Activated naive CD4-positive, alpha-beta T cell treated with anti-CD3 and anti-CD28 coated beads, Interleukin-2, amount 10 ng/mL, durations not matched to agents 7 days and 5 days (primary cell): ENCODE measurements around the gene FOXE3.
"Not testable (repeated sequence)": the region's sequence is repeated elsewhere in the genome, so short reads cannot be mapped to it uniquely, and the experiment has no call there.

Source experiments
- CTCF ChIA-PET: fragments of 350-600 bp; sonication (Branson Sonifier 250); formaldehyde crosslinking; loops from one replicate; lab custom pipeline; 2021; ENCODE audit warnings: antibody characterized with exemption; lab: Charles Lee
- DNase-seq: peaks from one replicate; pipeline ENCODE4 v3.0.0-alpha.2; 2020
- H3K27ac Mint-ChIP-seq: one replicate; pipeline ENCODE4 v1.8.0; 2021; ENCODE audit warnings: mild to moderate bottlenecking, moderate library complexity, mixed read lengths
- H3K27me3 Mint-ChIP-seq: one replicate; pipeline ENCODE4 v1.8.0; 2021; ENCODE audit warnings: mild to moderate bottlenecking, mixed read lengths
- H3K36me3 Mint-ChIP-seq: one replicate; pipeline ENCODE4 v1.8.0; 2021; ENCODE audit warnings: mixed read lengths
- H3K4me1 Mint-ChIP-seq: one replicate; pipeline ENCODE4 v1.8.0; 2021; ENCODE audit warnings: mixed read lengths
- H3K4me3 Mint-ChIP-seq: one replicate; pipeline ENCODE4 v1.8.0; 2021; ENCODE audit warnings: mild to moderate bottlenecking, moderate library complexity, mixed read lengths
- H3K9me3 Mint-ChIP-seq: one replicate; pipeline ENCODE4 v1.8.0; 2021; ENCODE audit warnings: mixed read lengths

The FOXE3 gene

GRCh38 chr1:47442202-47442601 is 26.1 kb downstream of the FOXE3 start:
- Mint-ChIP-seq H3K27me3 (peaks cover 9% of the 10 kb centered on the region), H3K27ac (no peak overlapping the region), H3K4me1 (peaks cover 19% of the 10 kb centered on the region), H3K36me3 (peaks cover 6% of the 10 kb centered on the region), H3K4me3 (no peak overlapping the region), H3K9me3 (peaks cover 2% of the 10 kb centered on the region)
- CTCF ChIA-PET: interaction anchor here (0.6 kb wide), 1 partner anchor 447 kb away, joined by 3 read pairs; no protein-coding TSS in a partner anchor
- DNase-seq: no peak

GRCh38 chr1:47442842-47443529 is 26.9 kb downstream of the FOXE3 start:
- Mint-ChIP-seq H3K36me3 (peaks cover 6% of the 10 kb centered on the region), H3K4me3 (no peak overlapping the region), H3K27me3 (peaks cover 9% of the 10 kb centered on the region), H3K27ac (no peak overlapping the region), H3K9me3 (peaks cover 2% of the 10 kb centered on the region), H3K4me1 (peaks cover 19% of the 10 kb centered on the region)
- DNase-seq: no peak
- CTCF ChIA-PET: interaction anchor here (0.6 kb wide), 1 partner anchor 446 kb away, joined by 3 read pairs; no protein-coding TSS in a partner anchor

GRCh38 chr1:47443530-47444296 is 27.6 kb downstream of the FOXE3 start:
- Mint-ChIP-seq H3K27me3 (peaks cover 11% of the 10 kb centered on the region), H3K4me3 (peak overlapping the region; percentile 62), H3K4me1 (peaks cover 16% of the 10 kb centered on the region), H3K36me3 (peaks cover 6% of the 10 kb centered on the region), H3K27ac (peak overlapping the region; percentile 47), H3K9me3 (peaks cover 2% of the 10 kb centered on the region)
- CTCF ChIA-PET: interaction anchor here (1.0 to 1.1 kb wide), 2 partner anchors 8 to 267 kb away, joined by 3 to 8 read pairs; no protein-coding TSS in a partner anchor
- DNase-seq: no peak

- Mint-ChIP-seq H3K36me3 (peaks cover 6% of the 10 kb centered on the region), H3K27ac (peak overlapping the region; percentile 47), H3K9me3 (peaks cover 2% of the 10 kb centered on the region), H3K4me3 (peak overlapping the region; percentile 62), H3K4me1 (peaks cover 16% of the 10 kb centered on the region), H3K27me3 (peaks cover 16% of the 10 kb centered on the region)
- DNase-seq: no peak
- CTCF ChIA-PET: interaction anchor here (1.0 to 1.1 kb wide), 2 partner anchors 8 to 266 kb away, joined by 3 to 8 read pairs; no protein-coding TSS in a partner anchor
Measured at GRCh38 chr1:47444297-47444561, 28.1 kb downstream of the FOXE3 start.

GRCh38 chr1:47444562-47445465 is 28.7 kb downstream of the FOXE3 start:
- Mint-ChIP-seq H3K4me3 (peak overlapping the region; percentile 62), H3K36me3 (peaks cover 6% of the 10 kb centered on the region), H3K4me1 (peaks cover 16% of the 10 kb centered on the region), H3K9me3 (peaks cover 2% of the 10 kb centered on the region), H3K27ac (peak overlapping the region; percentile 47), H3K27me3 (peaks cover 21% of the 10 kb centered on the region)
- DNase-seq: peak; percentile 42
- CTCF ChIA-PET: interaction anchor here (1.0 to 1.1 kb wide), 2 partner anchors 9 to 266 kb away, joined by 3 to 8 read pairs; no protein-coding TSS in a partner anchor

GRCh38 chr1:47445823-47446550 is 29.9 kb downstream of the FOXE3 start:
- CTCF ChIA-PET: no interaction called here
- no peak for DNase-seq
- Mint-ChIP-seq H3K4me1 (peaks cover 16% of the 10 kb centered on the region), H3K27me3 (peaks cover 33% of the 10 kb centered on the region), H3K27ac (no peak overlapping the region), H3K36me3 (peaks cover 6% of the 10 kb centered on the region), H3K4me3 (no peak overlapping the region), H3K9me3 (peaks cover 2% of the 10 kb centered on the region)

- H3K9me3 Mint-ChIP-seq: peaks cover 2% of the 10 kb centered on the region
- peaks cover 6% of the 10 kb centered on the region for H3K36me3 Mint-ChIP-seq
- H3K4me3 Mint-ChIP-seq: no peak overlapping the region
- no peak for DNase-seq
- peaks cover 54% of the 10 kb centered on the region for H3K27me3 Mint-ChIP-seq
- CTCF ChIA-PET: interaction anchor here (1.0 to 3.2 kb wide), 7 partner anchors 11 to 278 kb away, joined by 3 to 23 read pairs (median 13); partner anchors contain the start of gene FOXD2
- H3K4me1 Mint-ChIP-seq: peaks cover 14% of the 10 kb centered on the region
- H3K27ac Mint-ChIP-seq: no peak overlapping the region
Measured at GRCh38 chr1:47448462-47449222, 32.6 kb downstream of the FOXE3 start.

- no peaks in the 10 kb centered on the region for H3K36me3 Mint-ChIP-seq
- H3K9me3 Mint-ChIP-seq: no peaks in the 10 kb centered on the region
- no peak overlapping the region for H3K4me3 Mint-ChIP-seq
- CTCF ChIA-PET: interaction anchor here (1.0 to 3.2 kb wide), 8 partner anchors 10 to 277 kb away, joined by 3 to 23 read pairs (median 12); partner anchors contain the start of gene FOXD2
- peaks cover 56% of the 10 kb centered on the region for H3K27me3 Mint-ChIP-seq
- no peak overlapping the region for H3K27ac Mint-ChIP-seq
- H3K4me1 Mint-ChIP-seq: peaks cover 4% of the 10 kb centered on the region
- no peak for DNase-seq
Measured at GRCh38 chr1:47449822-47450552, 33.9 kb downstream of the FOXE3 start.

- no peaks in the 10 kb centered on the region for H3K36me3 Mint-ChIP-seq
- peaks cover 57% of the 10 kb centered on the region for H3K27me3 Mint-ChIP-seq
- CTCF ChIA-PET: interaction anchor here (1.1 to 3.2 kb wide), 5 partner anchors 10 to 276 kb away, joined by 3 to 17 read pairs (median 13); no protein-coding TSS in a partner anchor
- H3K9me3 Mint-ChIP-seq: no peaks in the 10 kb centered on the region
- no peaks in the 10 kb centered on the region for H3K4me1 Mint-ChIP-seq
- no peak overlapping the region for H3K27ac Mint-ChIP-seq
- DNase-seq: no peak
- H3K4me3 Mint-ChIP-seq: no peak overlapping the region
Measured at GRCh38 chr1:47450606-47451005, 34.5 kb downstream of the FOXE3 start.

- Mint-ChIP-seq H3K4me3 (no peak overlapping the region), H3K27ac (no peak overlapping the region), H3K4me1 (no peaks in the 10 kb centered on the region), H3K36me3 (no peaks in the 10 kb centered on the region), H3K9me3 (no peaks in the 10 kb centered on the region), H3K27me3 (peaks cover 62% of the 10 kb centered on the region)
- DNase-seq: no peak
- CTCF ChIA-PET: interaction anchor here (0.8 to 1.7 kb wide), 3 partner anchors 9 to 257 kb away, joined by 3 to 6 read pairs (median 3); partner anchors contain the start of gene FOXD2
Measured at GRCh38 chr1:47452426-47452825, 36.3 kb downstream of the FOXE3 start.

- H3K27me3 Mint-ChIP-seq: peaks cover 60% of the 10 kb centered on the region
- not testable (repeated sequence) for H3K4me1 Mint-ChIP-seq, H3K9me3 Mint-ChIP-seq, H3K4me3 Mint-ChIP-seq, H3K27ac Mint-ChIP-seq, DNase-seq, H3K36me3 Mint-ChIP-seq
- CTCF ChIA-PET: interaction anchor here (0.6 to 1.7 kb wide), 2 partner anchors 149 to 256 kb away, joined by 3 to 6 read pairs; no protein-coding TSS in a partner anchor
Measured at GRCh38 chr1:47453910-47454309, 37.8 kb downstream of the FOXE3 start.

- no peak overlapping the region for H3K27ac Mint-ChIP-seq
- no peaks in the 10 kb centered on the region for H3K4me1 Mint-ChIP-seq
- CTCF ChIA-PET: interaction anchor here (0.8 kb wide), 1 partner anchor 24 kb away, joined by 3 read pairs; no protein-coding TSS in a partner anchor
- H3K36me3 Mint-ChIP-seq: no peaks in the 10 kb centered on the region
- DNase-seq: no peak
- peaks cover 57% of the 10 kb centered on the region for H3K27me3 Mint-ChIP-seq
- H3K9me3 Mint-ChIP-seq: no peaks in the 10 kb centered on the region
- no peak overlapping the region for H3K4me3 Mint-ChIP-seq
Measured at GRCh38 chr1:47456250-47456649, 40.2 kb downstream of the FOXE3 start.
